Dermis microvascular lymphatic vessel endothelial cell (primary cell): ENCODE data around the gene RHOH. TPM values are rescaled to one million over a fixed set of nuclear protein-coding genes. Genes with fewer than 3 reads are reported as not detected.
A peak's percentile ranks its signal among the peaks of the same experiment; 100 is the strongest.

ENCODE experiments used
- DNase-seq, 2 donors: peaks; one replicate each; pipeline versions ENCODE4 v3.0.0 to v3.0.0-alpha.2; 2010; ENCODE audit warnings: low read depth in 2 of 2
- total RNA-seq: library from RNA; depleted of rRNA; stranded (reverse); fragments of >200 nt; gene quantifications from 2 replicates; pipeline ENCODE4 v1.2.1, GENCODE V29; 2014

RHOH gene
- total RNA-seq, 1 donor from 2014 or later, result under 0.01 TPM

- no peak for DNase-seq
These were observed 9.4 kb upstream of the RHOH start for GRCh38 chr4:40187386-40187906.

- no peak for DNase-seq
These were observed 6.8 kb upstream of the RHOH start for GRCh38 chr4:40190019-40190418.

- DNase-seq, result no peak
These were observed 6.4 kb upstream of the RHOH start for GRCh38 chr4:40190465-40190864.

GRCh38 chr4:40190880-40191815, 5.7 kb upstream of the RHOH start:
- no peak for DNase-seq

GRCh38 chr4:40192114-40193015, 4.5 kb upstream of the RHOH start:
- no peak for DNase-seq

- DNase-seq, result no peak
These were observed 3.7 kb upstream of the RHOH start for GRCh38 chr4:40193016-40193571.

- no peak for DNase-seq
These were observed 3.3 kb upstream of the RHOH start for GRCh38 chr4:40193578-40193977.

- peak in 1 of 2 donors; percentile 8 for DNase-seq
These were observed 2.1 kb upstream of the RHOH start for GRCh38 chr4:40194602-40195161.

- DNase-seq, result no peak
These were observed 1.4 kb upstream of the RHOH start for GRCh38 chr4:40195182-40196177.

- DNase-seq, result no peak
These were observed 559 bp upstream of the RHOH start for GRCh38 chr4:40196272-40196671.

- no peak for DNase-seq
These were observed 1.3 kb downstream of the RHOH start for GRCh38 chr4:40197879-40198689.

GRCh38 chr4:40199179-40199670, 2.4 kb downstream of the RHOH start:
- DNase-seq, result no peak

GRCh38 chr4:40199999-40200874, 3.4 kb downstream of the RHOH start:
- DNase-seq, result no peak

- DNase-seq, result no peak
These were observed 4.3 kb downstream of the RHOH start for GRCh38 chr4:40200875-40201801.

GRCh38 chr4:40201898-40202297, 5.1 kb downstream of the RHOH start:
- no peak for DNase-seq

GRCh38 chr4:40202474-40202873, 5.6 kb downstream of the RHOH start:
- no peak for DNase-seq
